ENCODE results near the gene MMP28. TPM values are rescaled to one million over a fixed set of nuclear protein-coding genes. Genes with fewer than 3 reads are reported as not detected.

The MMP28 gene
- not detected in 2 replicates for total RNA-seq (2014; rRNA removed; shearing (Covaris generic); ENCODE audit: low replicate concordance)

DNA sequence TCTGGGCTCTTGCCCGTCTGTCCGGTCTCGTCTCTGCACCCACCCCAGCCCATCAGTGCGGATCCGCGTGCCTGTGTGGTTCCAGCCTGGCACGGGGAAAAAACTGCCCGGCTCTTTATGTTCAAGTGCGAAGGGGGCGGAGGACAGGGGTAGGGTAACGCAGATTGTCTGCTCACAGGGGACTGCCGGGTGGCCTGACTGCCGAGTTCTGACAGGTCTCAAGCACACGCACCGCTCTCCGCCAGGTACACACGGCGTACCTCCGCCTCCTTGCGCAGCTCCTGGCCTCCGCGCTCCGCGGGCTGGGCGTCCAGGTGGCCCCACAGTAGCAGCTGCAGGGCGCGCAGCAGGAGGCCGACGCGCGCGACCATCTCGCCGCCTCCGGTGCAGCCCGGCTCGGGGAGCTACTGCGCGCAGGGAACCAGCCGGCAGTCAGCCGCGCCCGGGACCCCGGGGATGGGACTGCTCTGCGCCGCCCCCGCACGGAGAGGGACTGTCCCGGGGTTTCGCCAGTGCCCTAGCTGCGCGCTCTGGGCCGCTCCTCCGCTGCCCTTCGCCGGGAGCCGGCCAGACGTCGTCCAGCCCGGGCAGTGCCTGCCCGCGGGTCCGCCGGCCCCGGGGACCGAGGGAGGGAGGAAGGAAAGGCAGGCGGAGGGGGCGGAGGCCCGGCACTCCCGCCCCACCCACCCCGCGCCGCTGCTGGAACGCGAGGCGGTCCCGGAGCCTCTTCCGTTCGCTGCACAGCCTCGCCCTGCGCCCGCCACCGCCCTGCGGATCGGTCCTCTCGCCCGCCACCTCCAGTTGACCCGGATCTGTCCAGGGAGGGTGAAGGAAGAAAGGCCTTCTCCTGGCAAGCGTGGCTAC lies at the start of gene MMP28:
Gene MMP28, minus strand, starts transcription at position 635 of the 864 bp plus-strand sequence. Its CDS starts 264 bp downstream, at position 371.
- no peak within 1 kb of the TSS for H3K9ac ChIP-seq (ENCODE audit: low read length)
- DNase-seq, result no peak

GRCh38 chr17:35844547-35844946 lies 49.1 kb upstream of the MMP28 start:
- no peak overlapping the region for H3K4me3 ChIP-seq (ENCODE audit: low read length)
- H3K36me3 ChIP-seq (ENCODE audit: insufficient read depth, low read length), result peaks cover 49% of the 10 kb centered on the region; the same call in 1 of the 2 replicates
- no peak for DNase-seq
- H2AFZ ChIP-seq (ENCODE audit: low read length), result no peak overlapping the region
- H3K9me3 ChIP-seq (ENCODE audit: low read length), result no peaks in the 10 kb centered on the region
- H3K9ac ChIP-seq (ENCODE audit: low read length), result no peak overlapping the region
- H3K27ac ChIP-seq (ENCODE audit: low read length), result no peak overlapping the region
- H4K20me1 ChIP-seq (ENCODE audit: insufficient read depth, low read depth, low read length), result 0 out of 2 replicates have a peak, but pooled peaks cover 10% of the 10 kb centered on the region
- no peaks in the 10 kb centered on the region for H3K27me3 ChIP-seq (ENCODE audit: low read length)
- no peaks in the 10 kb centered on the region for H3K4me1 ChIP-seq (ENCODE audit: low read length)
- no peak overlapping the region for H3K4me2 ChIP-seq (ENCODE audit: low read depth, low read length, poor library complexity, severe bottlenecking)
- no peaks in the 10 kb centered on the region for H3K9me2 ChIP-seq (replicated peaks; ENCODE audit: insufficient read depth, low read length)
- H3K79me2 ChIP-seq (ENCODE audit: low read length), result peaks cover 6% of the 10 kb centered on the region

More for the DNA sequence above, at the start of gene MMP28:
- no peaks in the 10 kb centered on the region for H3K36me3 ChIP-seq (ENCODE audit: insufficient read depth, low read length)
- no peaks in the 10 kb centered on the region for H3K27me3 ChIP-seq (ENCODE audit: low read length)
- H2AFZ ChIP-seq (ENCODE audit: low read length), result no peak within 1 kb of the TSS
- no peak within 1 kb of the TSS for H3K27ac ChIP-seq (ENCODE audit: low read length)
- no peaks in the 10 kb centered on the region for H3K79me2 ChIP-seq (ENCODE audit: low read length)
- no peak within 1 kb of the TSS for H3K4me3 ChIP-seq (ENCODE audit: low read length)
- H3K9me3 ChIP-seq (ENCODE audit: low read length), result no peaks in the 10 kb centered on the region
- H3K9me2 ChIP-seq (replicated peaks; ENCODE audit: insufficient read depth, low read length), result no peaks in the 10 kb centered on the region
- H3K4me1 ChIP-seq (ENCODE audit: low read length), result no peaks in the 10 kb centered on the region
- H3K4me2 ChIP-seq (ENCODE audit: low read depth, low read length, poor library complexity, severe bottlenecking), result no peak within 1 kb of the TSS
- H4K20me1 ChIP-seq (ENCODE audit: insufficient read depth, low read depth, low read length), result no peaks in the 10 kb centered on the region

- no peak overlapping the region for H3K4me3 ChIP-seq (ENCODE audit: low read length)
- H2AFZ ChIP-seq (ENCODE audit: low read length), result no peak overlapping the region
- H3K79me2 ChIP-seq (ENCODE audit: low read length), result peaks cover 6% of the 10 kb centered on the region
- 0 out of 2 replicates have a peak, but pooled peaks cover 10% of the 10 kb centered on the region for H4K20me1 ChIP-seq (ENCODE audit: insufficient read depth, low read depth, low read length)
- no peak for DNase-seq
- no peaks in the 10 kb centered on the region for H3K9me3 ChIP-seq (ENCODE audit: low read length)
- no peaks in the 10 kb centered on the region for H3K27me3 ChIP-seq (ENCODE audit: low read length)
- H3K27ac ChIP-seq (ENCODE audit: low read length), result no peak overlapping the region
- H3K9ac ChIP-seq (ENCODE audit: low read length), result no peak overlapping the region
- peaks cover 48% of the 10 kb centered on the region; the same call in 1 of the 2 replicates for H3K36me3 ChIP-seq (ENCODE audit: insufficient read depth, low read length)
- H3K4me2 ChIP-seq (ENCODE audit: low read depth, low read length, poor library complexity, severe bottlenecking), result no peak overlapping the region
- no peaks in the 10 kb centered on the region for H3K9me2 ChIP-seq (replicated peaks; ENCODE audit: insufficient read depth, low read length)
- H3K4me1 ChIP-seq (ENCODE audit: low read length), result no peaks in the 10 kb centered on the region
These were observed 48.3 kb upstream of the MMP28 start for GRCh38 chr17:35843698-35844097.

DNA sequence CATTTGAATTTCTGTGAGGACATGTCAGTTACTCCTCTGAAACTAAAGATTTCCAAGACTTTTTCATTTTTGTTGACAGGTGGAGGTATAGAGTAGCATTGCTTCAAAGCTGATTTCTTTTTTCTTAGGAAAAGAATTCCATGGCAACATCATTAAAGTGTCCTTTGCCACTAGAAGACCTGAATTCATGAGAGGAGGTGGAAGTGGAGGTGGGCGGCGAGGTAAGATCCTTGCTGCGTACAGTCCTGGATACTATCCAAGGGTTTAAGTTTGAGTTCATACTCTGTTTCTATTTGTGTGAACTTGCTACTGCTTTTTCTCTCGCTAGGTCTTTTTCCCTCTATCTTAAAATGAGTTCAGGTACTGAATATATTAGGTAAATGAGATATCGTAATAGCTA lies 46.8 kb upstream of the MMP28 start:
- DNase-seq, result no peak
- H3K4me1 ChIP-seq (ENCODE audit: low read length), result no peaks in the 10 kb centered on the region
- no peaks in the 10 kb centered on the region for H3K9me3 ChIP-seq (ENCODE audit: low read length)
- H2AFZ ChIP-seq (ENCODE audit: low read length), result no peak overlapping the region
- peaks cover 6% of the 10 kb centered on the region for H3K79me2 ChIP-seq (ENCODE audit: low read length)
- H3K27ac ChIP-seq (ENCODE audit: low read length), result no peak overlapping the region
- H3K9ac ChIP-seq (ENCODE audit: low read length), result no peak overlapping the region
- H3K27me3 ChIP-seq (ENCODE audit: low read length), result no peaks in the 10 kb centered on the region
- H4K20me1 ChIP-seq (ENCODE audit: insufficient read depth, low read depth, low read length), result 0 out of 2 replicates have a peak, but pooled peaks cover 10% of the 10 kb centered on the region
- H3K9me2 ChIP-seq (replicated peaks; ENCODE audit: insufficient read depth, low read length), result no peaks in the 10 kb centered on the region
- H3K4me3 ChIP-seq (ENCODE audit: low read length), result no peak overlapping the region
- peaks cover 51% of the 10 kb centered on the region for H3K36me3 ChIP-seq (ENCODE audit: insufficient read depth, low read length)
- H3K4me2 ChIP-seq (ENCODE audit: low read depth, low read length, poor library complexity, severe bottlenecking), result no peak overlapping the region

DNA sequence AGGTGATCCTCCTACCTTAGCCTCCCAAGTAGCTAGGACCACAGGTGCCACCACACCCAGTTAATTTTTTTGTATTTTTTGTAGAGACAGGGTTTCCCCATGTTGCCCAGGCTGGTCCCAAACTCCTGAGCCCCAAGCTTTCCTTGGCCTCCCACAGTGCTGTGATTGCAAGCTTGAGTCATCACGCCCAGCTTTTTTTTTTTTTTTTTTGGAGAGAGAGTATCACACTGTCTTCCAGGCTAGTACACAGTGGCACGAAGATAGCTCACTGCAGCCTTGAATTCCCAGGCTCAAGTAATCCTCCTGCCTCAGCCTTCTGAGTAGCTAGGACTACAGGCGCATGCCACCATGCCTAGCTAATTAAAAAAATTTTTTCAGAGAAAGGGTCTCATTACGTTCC lies 46.1 kb upstream of the MMP28 start:
- Histone ChIP-seq H4K20me1 (ENCODE audit: insufficient read depth, low read depth, low read length) (0 out of 2 replicates have a peak, but pooled peaks cover 10% of the 10 kb centered on the region), H3K9me3 (ENCODE audit: low read length) (no peaks in the 10 kb centered on the region), H3K27ac (ENCODE audit: low read length) (no peak overlapping the region), H3K27me3 (ENCODE audit: low read length) (no peaks in the 10 kb centered on the region), H3K9ac (ENCODE audit: low read length) (no peak overlapping the region), H3K4me2 (ENCODE audit: low read depth, low read length, poor library complexity, severe bottlenecking) (no peak overlapping the region), H2AFZ (ENCODE audit: low read length) (no peak overlapping the region), H3K79me2 (ENCODE audit: low read length) (peaks cover 6% of the 10 kb centered on the region), H3K9me2 (replicated peaks; ENCODE audit: insufficient read depth, low read length) (no peaks in the 10 kb centered on the region), H3K4me1 (ENCODE audit: low read length) (no peaks in the 10 kb centered on the region), H3K36me3 (ENCODE audit: insufficient read depth, low read length) (peaks cover 55% of the 10 kb centered on the region), H3K4me3 (ENCODE audit: low read length) (no peak overlapping the region)
- DNase-seq, result no peak

DNA sequence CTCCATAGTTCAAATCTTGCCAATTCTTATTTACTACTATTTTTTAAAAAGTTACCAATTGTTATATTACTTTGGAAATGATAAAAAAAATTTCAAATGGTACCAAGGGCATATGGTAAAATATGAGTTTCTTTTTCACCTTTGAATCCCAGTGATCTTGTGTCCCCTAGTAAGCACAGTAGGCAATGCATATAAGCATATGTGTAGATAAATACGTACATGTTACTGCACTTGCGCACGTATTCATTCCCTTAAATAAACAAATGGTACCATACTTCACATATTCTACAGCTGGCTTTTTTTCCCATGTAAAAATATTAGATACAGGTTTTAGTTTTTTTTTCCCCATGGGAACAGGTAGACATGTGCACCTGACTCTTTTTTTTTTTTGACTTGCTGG lies 45.7 kb upstream of the MMP28 start:
- H3K79me2 ChIP-seq (ENCODE audit: low read length), result peaks cover 3% of the 10 kb centered on the region; the same call in 1 of the 2 replicates
- H3K9me2 ChIP-seq (replicated peaks; ENCODE audit: insufficient read depth, low read length), result no peaks in the 10 kb centered on the region
- H3K4me1 ChIP-seq (ENCODE audit: low read length), result no peaks in the 10 kb centered on the region
- no peak overlapping the region for H2AFZ ChIP-seq (ENCODE audit: low read length)
- peaks cover 59% of the 10 kb centered on the region for H3K36me3 ChIP-seq (ENCODE audit: insufficient read depth, low read length)
- no peak for DNase-seq
- no peaks in the 10 kb centered on the region for H3K9me3 ChIP-seq (ENCODE audit: low read length)
- H3K4me3 ChIP-seq (ENCODE audit: low read length), result no peak overlapping the region
- H4K20me1 ChIP-seq (ENCODE audit: insufficient read depth, low read depth, low read length), result 0 out of 2 replicates have a peak, but pooled peaks cover 10% of the 10 kb centered on the region
- no peak overlapping the region for H3K9ac ChIP-seq (ENCODE audit: low read length)
- H3K27me3 ChIP-seq (ENCODE audit: low read length), result no peaks in the 10 kb centered on the region
- no peak overlapping the region for H3K27ac ChIP-seq (ENCODE audit: low read length)
- H3K4me2 ChIP-seq (ENCODE audit: low read depth, low read length, poor library complexity, severe bottlenecking), result no peak overlapping the region

GRCh38 chr17:35825206-35825605 lies 29.8 kb upstream of the MMP28 start:
- H3K4me2 ChIP-seq (ENCODE audit: low read depth, low read length, poor library complexity, severe bottlenecking), result no peak overlapping the region
- H3K36me3 ChIP-seq (ENCODE audit: insufficient read depth, low read length), result peaks cover 71% of the 10 kb centered on the region
- no peak overlapping the region for H3K4me3 ChIP-seq (ENCODE audit: low read length)
- no peak overlapping the region for H2AFZ ChIP-seq (ENCODE audit: low read length)
- H3K27me3 ChIP-seq (ENCODE audit: low read length), result no peaks in the 10 kb centered on the region
- no peaks in the 10 kb centered on the region for H3K9me3 ChIP-seq (ENCODE audit: low read length)
- peaks cover 5% of the 10 kb centered on the region; the same call in 1 of the 2 replicates for H4K20me1 ChIP-seq (ENCODE audit: insufficient read depth, low read depth, low read length)
- no peak overlapping the region for H3K9ac ChIP-seq (ENCODE audit: low read length)
- no peak for DNase-seq
- no peaks in the 10 kb centered on the region for H3K9me2 ChIP-seq (replicated peaks; ENCODE audit: insufficient read depth, low read length)
- no peaks in the 10 kb centered on the region for H3K4me1 ChIP-seq (ENCODE audit: low read length)
- no peak overlapping the region for H3K27ac ChIP-seq (ENCODE audit: low read length)
- peaks cover 72% of the 10 kb centered on the region for H3K79me2 ChIP-seq (ENCODE audit: low read length)

GRCh38 chr17:35821308-35821707 lies 25.9 kb upstream of the MMP28 start:
- H4K20me1 ChIP-seq (ENCODE audit: insufficient read depth, low read depth, low read length), result peaks cover 17% of the 10 kb centered on the region
- no peak overlapping the region for H3K4me2 ChIP-seq (ENCODE audit: low read depth, low read length, poor library complexity, severe bottlenecking)
- H3K9me2 ChIP-seq (replicated peaks; ENCODE audit: insufficient read depth, low read length), result no peaks in the 10 kb centered on the region
- no peak overlapping the region for H3K9ac ChIP-seq (ENCODE audit: low read length)
- H2AFZ ChIP-seq (ENCODE audit: low read length), result no peak overlapping the region
- no peaks in the 10 kb centered on the region for H3K27me3 ChIP-seq (ENCODE audit: low read length)
- H3K9me3 ChIP-seq (ENCODE audit: low read length), result no peaks in the 10 kb centered on the region
- H3K79me2 ChIP-seq (ENCODE audit: low read length), result peaks cover 93% of the 10 kb centered on the region
- no peak overlapping the region for H3K4me3 ChIP-seq (ENCODE audit: low read length)
- no peaks in the 10 kb centered on the region for H3K4me1 ChIP-seq (ENCODE audit: low read length)
- H3K27ac ChIP-seq (ENCODE audit: low read length), result no peak overlapping the region
- peaks cover 74% of the 10 kb centered on the region for H3K36me3 ChIP-seq (ENCODE audit: insufficient read depth, low read length)
- DNase-seq, result no peak

All from Karpas-422 (cell line).